ENCODE data around the gene PKP1.

The PKP1 gene

GRCh38 chr1:201341377-201341776 is 58.1 kb downstream of the PKP1 start:
- TF ChIP-seq, protein P1, sequence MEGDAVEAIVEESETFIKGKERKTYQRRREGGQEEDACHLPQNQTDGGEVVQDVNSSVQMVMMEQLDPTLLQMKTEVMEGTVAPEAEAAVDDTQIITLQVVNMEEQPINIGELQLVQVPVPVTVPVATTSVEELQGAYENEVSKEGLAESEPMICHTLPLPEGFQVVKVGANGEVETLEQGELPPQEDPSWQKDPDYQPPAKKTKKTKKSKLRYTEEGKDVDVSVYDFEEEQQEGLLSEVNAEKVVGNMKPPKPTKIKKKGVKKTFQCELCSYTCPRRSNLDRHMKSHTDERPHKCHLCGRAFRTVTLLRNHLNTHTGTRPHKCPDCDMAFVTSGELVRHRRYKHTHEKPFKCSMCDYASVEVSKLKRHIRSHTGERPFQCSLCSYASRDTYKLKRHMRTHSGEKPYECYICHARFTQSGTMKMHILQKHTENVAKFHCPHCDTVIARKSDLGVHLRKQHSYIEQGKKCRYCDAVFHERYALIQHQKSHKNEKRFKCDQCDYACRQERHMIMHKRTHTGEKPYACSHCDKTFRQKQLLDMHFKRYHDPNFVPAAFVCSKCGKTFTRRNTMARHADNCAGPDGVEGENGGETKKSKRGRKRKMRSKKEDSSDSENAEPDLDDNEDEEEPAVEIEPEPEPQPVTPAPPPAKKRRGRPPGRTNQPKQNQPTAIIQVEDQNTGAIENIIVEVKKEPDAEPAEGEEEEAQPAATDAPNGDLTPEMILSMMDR (conservative IDR thresholded peaks at IDR 0.05; ENCODE audit: low read depth, low read length), result no peak
- H3K4me3 ChIP-seq (ENCODE audit: low read length), result no peak overlapping the region
- DNase-seq (ENCODE audit: low read depth), result no peak

GRCh38 chr1:201344206-201345080 is 61.1 kb downstream of the PKP1 start:
- H3K4me3 ChIP-seq (ENCODE audit: low read length), result no peak overlapping the region
- no peak for DNase-seq (ENCODE audit: low read depth)
- TF ChIP-seq, protein P1 (conservative IDR thresholded peaks at IDR 0.05; ENCODE audit: low read depth, low read length), result no peak

- H3K4me3 ChIP-seq (ENCODE audit: low read length), result no peak overlapping the region
- no peak for DNase-seq (ENCODE audit: low read depth)
- TF ChIP-seq, protein P1 (conservative IDR thresholded peaks at IDR 0.05; ENCODE audit: low read depth, low read length), result no peak
Measured at GRCh38 chr1:201345081-201345355, 61.7 kb downstream of the PKP1 start.

DNA sequence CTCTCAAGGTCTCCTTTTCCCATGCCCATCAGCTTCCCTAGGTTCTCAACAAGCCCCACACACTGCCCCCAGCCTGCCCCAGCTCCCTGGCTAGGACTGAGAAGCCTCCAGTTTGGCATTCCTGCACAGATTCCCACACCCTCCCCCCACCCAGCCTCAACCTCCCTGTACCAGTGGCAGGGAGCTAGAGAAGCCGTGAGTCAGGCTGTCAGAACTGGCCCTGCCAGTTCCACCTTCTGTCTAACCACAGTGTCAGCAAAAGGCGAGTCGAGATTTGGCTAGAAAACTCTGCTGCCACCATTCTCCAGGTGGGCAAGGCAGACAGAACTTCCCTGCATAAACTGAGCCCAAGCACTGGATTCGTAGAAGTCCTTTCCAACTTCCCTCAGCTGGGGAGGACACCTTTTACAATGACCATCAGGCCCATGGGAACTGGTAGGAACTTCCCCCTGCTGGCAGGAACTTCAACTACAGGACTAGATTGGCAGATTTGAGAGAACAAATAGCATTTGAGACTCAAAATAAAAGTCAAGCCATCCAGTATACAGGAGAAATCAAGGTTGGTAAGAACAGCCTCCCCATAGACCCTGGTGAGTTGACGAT is 63.1 kb downstream of the PKP1 start:
- TF ChIP-seq, protein P1 (conservative IDR thresholded peaks at IDR 0.05; ENCODE audit: low read depth, low read length), result peak; percentile 86
- no peak overlapping the region for H3K4me3 ChIP-seq (ENCODE audit: low read length)
- DNase-seq (ENCODE audit: low read depth), result no peak

DNA sequence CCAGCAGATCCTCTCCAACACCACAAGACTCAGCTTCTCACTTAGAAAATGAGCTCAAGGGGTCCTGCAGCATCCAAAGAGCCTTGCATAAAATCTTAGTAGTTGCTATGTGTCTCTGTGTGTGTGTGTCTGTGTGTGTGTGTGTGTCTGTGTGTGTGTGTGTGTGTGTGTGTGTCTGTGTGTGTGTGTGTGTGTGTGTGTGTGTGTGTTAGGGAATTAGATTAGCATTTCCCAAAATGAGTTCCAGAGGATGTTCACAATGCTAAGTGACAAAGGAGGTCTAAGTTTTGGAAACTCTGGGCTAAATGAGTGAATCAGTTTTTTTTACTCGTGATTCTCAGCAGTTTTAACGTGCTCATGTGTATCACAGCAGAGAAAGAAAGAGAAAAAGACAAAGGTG is 63.7 kb downstream of the PKP1 start:
- DNase-seq (ENCODE audit: low read depth), result no peak
- H3K4me3 ChIP-seq (ENCODE audit: low read length), result no peak overlapping the region
- TF ChIP-seq, protein P1 (conservative IDR thresholded peaks at IDR 0.05; ENCODE audit: low read depth, low read length), result no peak

- DNase-seq (ENCODE audit: low read depth), result no peak
- TF ChIP-seq, protein P1 (conservative IDR thresholded peaks at IDR 0.05; ENCODE audit: low read depth, low read length), result no peak
- no peak overlapping the region for H3K4me3 ChIP-seq (ENCODE audit: low read length)
Measured at GRCh38 chr1:201347498-201348210, 64.3 kb downstream of the PKP1 start.

Measured in retinal pigment epithelial cell (primary cell).